Stimulated activated CD8-positive, alpha-beta memory T cell treated with anti-CD3 and anti-CD28 coated beads, Interleukin-12 subunit alpha, Interleukin-12 subunit beta, amount 100 ng/mL, for 1 hour (primary cell): Measurements from ENCODE around the gene AGPAT1.
"Not testable (repeated sequence)": the region's sequence is repeated elsewhere in the genome, so short reads cannot be mapped to it uniquely, and the experiment has no call there.

Experiments
- DNase-seq: peaks from one replicate; pipeline ENCODE4 v3.0.0-alpha.2; 2020; ENCODE audit warnings: low read depth

AGPAT1 gene

GRCh38 chr6:32175711-32176475, at the start of gene AGPAT1:
TSS of gene AGPAT1 (minus strand) at chr6:32176084. CDS start at chr6:32171496, 4,588 bp downstream.
- DNase-seq, result peak; percentile 92

- DNase-seq, result no peak
These were observed 48.8 kb upstream of the AGPAT1 start for GRCh38 chr6:32224696-32225095.

GRCh38 chr6:32223258-32224235, 47.7 kb upstream of the AGPAT1 start, which contains the start of gene NOTCH4:
TSS of gene NOTCH4 (minus strand) at chr6:32224067. CDS start at chr6:32223928, 139 bp downstream.
- DNase-seq, result no peak

GRCh38 chr6:32222333-32223230, 46.7 kb upstream of the AGPAT1 start:
- DNase-seq, result no peak

GRCh38 chr6:32220021-32220420, 44.1 kb upstream of the AGPAT1 start:
- DNase-seq, result no peak

- DNase-seq, result no peak
These were observed 42.3 kb upstream of the AGPAT1 start for GRCh38 chr6:32218167-32218566.

- DNase-seq, result no peak
These were observed 41.1 kb upstream of the AGPAT1 start for GRCh38 chr6:32216998-32217397.

- no peak for DNase-seq
These were observed 40.4 kb upstream of the AGPAT1 start for GRCh38 chr6:32216285-32216684.

- DNase-seq, result no peak
These were observed 39.7 kb upstream of the AGPAT1 start for GRCh38 chr6:32215617-32216016.

- no peak for DNase-seq
These were observed 38.2 kb upstream of the AGPAT1 start for GRCh38 chr6:32214126-32214525.

GRCh38 chr6:32213649-32214048, 37.8 kb upstream of the AGPAT1 start:
- DNase-seq, result no peak

- no peak for DNase-seq
These were observed 36.3 kb upstream of the AGPAT1 start for GRCh38 chr6:32212076-32212760.

GRCh38 chr6:32211432-32211831, 35.5 kb upstream of the AGPAT1 start:
- DNase-seq, result not testable (repeated sequence)

- no peak for DNase-seq
These were observed 34.3 kb upstream of the AGPAT1 start for GRCh38 chr6:32210191-32210601.

GRCh38 chr6:32208996-32209395, 33.1 kb upstream of the AGPAT1 start:
- no peak for DNase-seq

- no peak for DNase-seq
These were observed 28.4 kb upstream of the AGPAT1 start for GRCh38 chr6:32204268-32204715.

GRCh38 chr6:32203426-32204267, 27.8 kb upstream of the AGPAT1 start:
- no peak for DNase-seq

- DNase-seq, result no peak
These were observed 26.3 kb upstream of the AGPAT1 start for GRCh38 chr6:32202186-32202585.

GRCh38 chr6:32200711-32201475, 25.0 kb upstream of the AGPAT1 start:
- DNase-seq, result no peak
